ENCODE data around the gene SMG7.

- TF ChIP-seq CTCF (IDR thresholded peaks at IDR 0.05; ENCODE audit: low read depth, low read length, poor library complexity, severe bottlenecking), result no peak
- TF ChIP-seq EZH2phosphoT487 (IDR thresholded peaks at IDR 0.05; ENCODE audit: borderline replicate concordance, low read length), result no peak
Measured at GRCh38 chr1:183424691-183425090, 47.6 kb upstream of the SMG7 start.
